Measurements from ENCODE around the gene SERPIND1.

Gene SERPIND1

DNA sequence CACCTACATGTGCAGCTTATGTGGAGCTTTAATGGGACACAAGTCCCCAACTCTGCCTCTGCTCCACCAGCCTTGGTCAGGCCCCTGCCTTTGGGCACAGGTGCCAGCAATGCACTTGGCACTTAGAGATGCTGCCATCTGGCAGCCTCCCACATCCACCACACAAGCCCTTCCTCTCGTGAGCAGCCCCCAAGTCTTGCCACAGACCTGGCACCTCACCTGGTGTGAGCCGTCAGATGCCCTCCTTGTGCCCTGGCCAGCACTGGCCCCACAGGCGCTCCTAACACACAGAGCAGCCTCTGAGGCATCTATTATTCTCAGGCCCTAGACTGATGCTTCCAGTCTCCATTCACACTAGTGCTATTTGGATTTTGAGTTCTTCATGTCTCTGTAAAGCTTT, 24.5 kb upstream of the SERPIND1 start:
- H3K4me3 ChIP-seq (ENCODE audit: low read depth, low read length): no peak overlapping the region
- TF ChIP-seq, protein P1, sequence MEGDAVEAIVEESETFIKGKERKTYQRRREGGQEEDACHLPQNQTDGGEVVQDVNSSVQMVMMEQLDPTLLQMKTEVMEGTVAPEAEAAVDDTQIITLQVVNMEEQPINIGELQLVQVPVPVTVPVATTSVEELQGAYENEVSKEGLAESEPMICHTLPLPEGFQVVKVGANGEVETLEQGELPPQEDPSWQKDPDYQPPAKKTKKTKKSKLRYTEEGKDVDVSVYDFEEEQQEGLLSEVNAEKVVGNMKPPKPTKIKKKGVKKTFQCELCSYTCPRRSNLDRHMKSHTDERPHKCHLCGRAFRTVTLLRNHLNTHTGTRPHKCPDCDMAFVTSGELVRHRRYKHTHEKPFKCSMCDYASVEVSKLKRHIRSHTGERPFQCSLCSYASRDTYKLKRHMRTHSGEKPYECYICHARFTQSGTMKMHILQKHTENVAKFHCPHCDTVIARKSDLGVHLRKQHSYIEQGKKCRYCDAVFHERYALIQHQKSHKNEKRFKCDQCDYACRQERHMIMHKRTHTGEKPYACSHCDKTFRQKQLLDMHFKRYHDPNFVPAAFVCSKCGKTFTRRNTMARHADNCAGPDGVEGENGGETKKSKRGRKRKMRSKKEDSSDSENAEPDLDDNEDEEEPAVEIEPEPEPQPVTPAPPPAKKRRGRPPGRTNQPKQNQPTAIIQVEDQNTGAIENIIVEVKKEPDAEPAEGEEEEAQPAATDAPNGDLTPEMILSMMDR (IDR thresholded peaks at IDR 0.05; ENCODE audit: low read depth, low read length): no peak
- in situ Hi-C loops (cut with HindIII; ENCODE audit: low sequenced_read_pairs): no loop called here
- DNase-seq (ENCODE audit: low read depth, low spot score): no peak

DNA sequence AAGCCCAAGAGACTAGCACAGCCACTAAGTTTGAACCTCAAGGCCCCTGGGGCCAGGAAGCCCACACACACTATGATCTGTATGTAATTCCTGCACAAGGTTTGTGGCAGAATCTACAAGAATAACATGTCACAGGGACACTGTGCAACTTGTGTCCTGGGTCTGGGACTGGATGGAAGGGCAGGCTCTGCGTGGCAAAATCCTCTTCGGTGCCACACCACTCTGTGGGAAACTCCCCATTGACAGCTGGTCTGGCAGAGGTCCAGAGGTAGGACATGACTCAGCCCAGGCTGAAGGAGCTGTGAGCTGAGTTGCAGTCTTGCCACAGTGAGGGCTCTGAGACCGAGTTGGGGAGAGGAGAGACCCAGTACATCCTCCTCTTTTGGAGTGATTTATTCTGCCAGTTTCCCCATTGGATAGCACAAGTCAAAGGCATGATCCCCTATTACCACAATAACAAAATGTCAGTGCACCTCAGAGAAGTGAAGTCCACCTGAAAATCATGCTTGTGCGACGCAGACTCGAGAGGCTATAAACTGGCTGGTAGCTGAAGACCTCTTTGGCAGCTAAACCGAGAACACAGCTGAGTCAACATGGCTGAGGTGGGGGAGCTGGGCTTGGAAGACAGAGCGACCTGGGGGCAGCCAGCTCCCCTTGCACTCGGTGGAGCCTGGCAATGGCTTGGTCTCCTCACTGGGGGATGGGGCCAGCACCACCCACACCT, 23.3 kb upstream of the SERPIND1 start:
- in situ Hi-C loops (cut with HindIII; ENCODE audit: low sequenced_read_pairs): no loop called here
- no peak overlapping the region for H3K4me3 ChIP-seq (ENCODE audit: low read depth, low read length)
- peak; percentile 84 for DNase-seq (ENCODE audit: low read depth, low spot score)
- TF ChIP-seq, protein P1 (IDR thresholded peaks at IDR 0.05; ENCODE audit: low read depth, low read length): no peak

DNA sequence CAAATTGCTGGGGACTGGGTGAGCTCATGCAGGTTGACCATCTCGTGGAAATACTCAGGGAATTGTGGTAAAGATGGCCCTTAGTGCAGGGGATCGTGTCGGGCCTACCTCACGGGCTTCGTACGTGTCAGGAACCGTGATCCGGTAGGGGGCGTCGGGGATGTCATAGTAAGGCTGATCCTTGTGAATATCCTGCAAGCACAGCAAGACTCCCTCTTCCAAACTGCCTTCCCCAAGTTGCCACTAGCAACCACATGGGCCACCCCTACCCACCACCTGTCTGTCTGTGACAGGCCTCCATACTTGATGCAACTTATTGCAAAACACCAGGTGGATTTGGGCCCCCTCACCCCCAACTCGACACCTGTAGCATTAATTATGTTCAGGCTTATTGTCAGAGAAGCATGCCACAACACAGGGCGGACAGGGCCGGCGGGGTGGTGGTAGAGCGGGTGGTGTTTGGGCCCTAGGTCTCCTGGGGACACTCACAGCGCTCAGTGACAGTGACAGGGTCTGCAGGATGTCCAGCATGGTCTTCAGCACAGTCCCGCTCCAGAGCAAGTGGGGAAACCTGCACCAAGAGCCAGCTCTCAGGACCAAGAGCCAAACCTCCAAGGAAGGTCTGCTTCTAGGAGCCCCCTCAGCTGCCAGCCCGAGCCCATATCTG, 22.6 kb upstream of the SERPIND1 start:
- no peak overlapping the region for H3K4me3 ChIP-seq (ENCODE audit: low read depth, low read length)
- in situ Hi-C loops (cut with HindIII; ENCODE audit: low sequenced_read_pairs): no loop called here
- TF ChIP-seq, protein P1 (IDR thresholded peaks at IDR 0.05; ENCODE audit: low read depth, low read length): peak; percentile 16
- no peak for DNase-seq (ENCODE audit: low read depth, low spot score)

DNA sequence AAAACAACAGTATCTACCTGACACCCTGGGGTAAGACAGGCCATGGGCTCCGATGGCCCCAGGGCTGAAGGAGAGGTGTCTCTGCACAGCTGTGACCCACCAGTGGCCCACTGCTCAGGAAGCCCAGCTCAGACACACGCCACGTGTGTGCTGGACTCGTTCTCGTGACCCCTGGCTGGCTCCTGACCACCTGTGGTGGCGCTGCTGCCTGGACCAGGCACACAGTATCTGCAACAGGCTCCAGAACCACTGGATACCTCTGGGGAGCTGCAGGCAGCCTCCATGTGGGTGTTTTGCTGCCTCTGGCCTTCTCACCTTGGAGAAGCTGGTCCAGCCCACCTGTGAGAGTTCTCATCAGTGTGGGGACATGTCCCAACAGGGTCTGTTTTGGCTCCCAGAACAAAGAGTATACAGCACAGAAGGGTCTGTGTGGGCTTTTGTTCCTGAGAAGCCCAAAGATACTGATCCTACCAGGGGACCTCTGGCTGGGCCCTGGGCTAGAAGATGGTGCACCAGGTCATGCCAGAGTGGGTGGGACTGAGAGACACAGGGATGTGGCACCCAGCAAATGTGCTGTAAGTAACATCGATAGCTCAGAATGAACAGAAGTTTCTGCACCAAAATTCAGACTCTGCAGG, 21.7 kb upstream of the SERPIND1 start:
- TF ChIP-seq, protein P1 (IDR thresholded peaks at IDR 0.05; ENCODE audit: low read depth, low read length): no peak
- no peak for DNase-seq (ENCODE audit: low read depth, low spot score)
- in situ Hi-C loops (cut with HindIII; ENCODE audit: low sequenced_read_pairs): no loop called here
- H3K4me3 ChIP-seq (ENCODE audit: low read depth, low read length): no peak overlapping the region

DNA sequence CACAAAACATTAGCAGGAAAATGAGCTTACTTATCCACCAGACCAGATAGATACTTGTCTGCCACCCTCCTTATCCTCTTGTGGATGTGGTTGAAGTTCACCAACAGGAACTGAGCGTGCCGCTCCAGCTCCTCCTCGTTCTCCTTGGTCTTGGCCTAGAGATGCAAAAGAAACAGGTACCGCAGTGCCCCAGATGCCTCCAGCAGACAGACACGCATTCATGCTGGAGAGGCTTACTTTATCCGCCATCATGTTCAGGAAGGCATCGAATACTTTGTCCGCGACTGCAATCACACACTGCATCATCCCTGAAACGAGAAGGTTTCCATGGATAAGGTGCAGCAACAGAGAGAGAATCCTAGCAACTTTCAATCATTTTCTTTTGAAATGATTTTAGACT, 21.0 kb upstream of the SERPIND1 start:
- TF ChIP-seq, protein P1 (IDR thresholded peaks at IDR 0.05; ENCODE audit: low read depth, low read length): no peak
- in situ Hi-C loops (cut with HindIII; ENCODE audit: low sequenced_read_pairs): no loop called here
- no peak overlapping the region for H3K4me3 ChIP-seq (ENCODE audit: low read depth, low read length)
- no peak for DNase-seq (ENCODE audit: low read depth, low spot score)

DNA sequence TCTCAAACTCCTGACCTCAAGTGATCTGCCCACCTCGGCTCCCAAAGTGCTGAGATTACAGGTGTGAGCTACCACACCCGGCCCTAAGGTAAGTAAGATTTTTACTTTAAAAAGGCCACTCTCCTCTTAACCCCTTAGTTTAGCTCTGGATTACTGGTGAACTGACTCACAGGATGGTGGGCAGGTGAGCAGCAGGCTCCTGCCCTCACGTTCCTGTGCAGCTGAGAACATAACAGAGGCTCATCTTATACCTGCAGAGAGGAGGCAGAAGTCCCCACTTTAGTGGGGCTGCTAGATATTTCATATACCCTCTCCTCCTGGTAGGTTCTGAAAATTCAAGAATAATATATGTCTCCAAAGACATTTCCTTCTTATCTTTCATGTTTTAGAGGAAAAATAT, 17.1 kb upstream of the SERPIND1 start:
- DNase-seq (ENCODE audit: low read depth, low spot score): no peak
- TF ChIP-seq, protein P1 (IDR thresholded peaks at IDR 0.05; ENCODE audit: low read depth, low read length): no peak
- in situ Hi-C loops (cut with HindIII; ENCODE audit: low sequenced_read_pairs): no loop called here
- H3K4me3 ChIP-seq (ENCODE audit: low read depth, low read length): no peak overlapping the region

Data from astrocyte of the spinal cord (primary cell).